WTC11 (cell line): ENCODE results near the gene KCMF1. TPM values are rescaled to one million over a fixed set of nuclear protein-coding genes. Genes with fewer than 3 reads are reported as not detected.

Experiments used
- ATAC-seq: fragments of 200-7000 bp; cut with Tn5 transposase; 2 replicates; pipeline ENCODE4 v1.10.0; 2021; ENCODE audit warnings: mild to moderate bottlenecking, moderate library complexity
- CTCF ChIA-PET: fragments of 300-600 bp; sonication (Branson Sonifier 250); formaldehyde crosslinking; loops from one replicate; lab custom pipeline; 2021; ENCODE audit warnings: antibody characterized with exemption; lab: Charles Lee
- POLR2A ChIA-PET: fragments of 350-600 bp; sonication (Branson Sonifier 250); formaldehyde crosslinking; loops from one replicate; lab custom pipeline; 2021; ENCODE audit warnings: antibody characterized with exemption; lab: Charles Lee
- DNase-seq: peaks from one replicate; pipeline ENCODE4 v3.0.0; 2021; ENCODE audit warnings: low spot score
- H3K27ac Mint-ChIP-seq: 2 replicates; pipeline ENCODE4 v1.8.0; 2021; ENCODE audit warnings: mixed read lengths
- H3K27me3 Mint-ChIP-seq: 2 replicates; pipeline ENCODE4 v1.8.0; 2021; ENCODE audit warnings: low read depth, mild to moderate bottlenecking, moderate library complexity, mixed read lengths
- H3K36me3 Mint-ChIP-seq: 2 replicates; pipeline ENCODE4 v1.8.0; 2021; ENCODE audit warnings: mixed read lengths
- H3K4me1 Mint-ChIP-seq: 2 replicates; pipeline ENCODE4 v1.8.0; 2022; ENCODE audit warnings: mixed read lengths
- H3K4me3 Mint-ChIP-seq: 2 replicates; pipeline ENCODE4 v1.8.0; 2021; ENCODE audit warnings: mild to moderate bottlenecking, moderate library complexity, mixed read lengths
- H3K9me3 Mint-ChIP-seq: 2 replicates; pipeline ENCODE4 v1.8.0; 2021; ENCODE audit warnings: mixed read lengths
- ATF2 ChIP-seq: sonication (generic); formaldehyde crosslinking; IDR thresholded peaks from 2 replicates; pipeline ENCODE4 v1.8.1; 2022; ENCODE audit warnings: low read depth, missing genetic modification reagents, borderline replicate concordance
- ATF3 ChIP-seq: sonication (generic); formaldehyde crosslinking; conservative IDR thresholded peaks from 2 replicates; pipeline ENCODE4 v1.8.1; 2022; ENCODE audit warnings: mild to moderate bottlenecking, missing genetic modification reagents
- CREM ChIP-seq: sonication (generic); formaldehyde crosslinking; IDR thresholded peaks from 2 replicates; pipeline ENCODE4 v1.8.1; 2022; ENCODE audit warnings: mild to moderate bottlenecking, missing genetic modification reagents, moderate library complexity
- E2F1 ChIP-seq: sonication (generic); formaldehyde crosslinking; IDR thresholded peaks from 2 replicates; pipeline ENCODE4 v1.8.0; 2022; ENCODE audit warnings: mild to moderate bottlenecking, missing genetic modification reagents
- FOXP4 ChIP-seq: sonication (generic); formaldehyde crosslinking; IDR thresholded peaks from 2 replicates; pipeline ENCODE4 v1.8.0; 2022; ENCODE audit warnings: mild to moderate bottlenecking, missing genetic modification reagents
- GRHL2 ChIP-seq: fragments of 250-450 bp; sonication (Bioruptor Pico); IDR thresholded peaks from 2 replicates; pipeline ENCODE4 v1.8.0; 2022; ENCODE audit warnings: mild to moderate bottlenecking, moderate library complexity; ENCODE audit not compliant: insufficient replicate concordance, severe bottlenecking
- GTF2I ChIP-seq: fragments of 250-450 bp; sonication (Bioruptor Pico); conservative IDR thresholded peaks from 2 replicates; pipeline ENCODE4 v1.4.0; 2021; ENCODE audit warnings: mild to moderate bottlenecking
- JAZF1 ChIP-seq: fragments of 250-450 bp; sonication (Bioruptor Pico); IDR thresholded peaks from 2 replicates; pipeline ENCODE4 v1.9.0; 2021; ENCODE audit warnings: moderate library complexity, mild to moderate bottlenecking, inconsistent platforms
- MXD4 ChIP-seq: fragments of 250-450 bp; sonication (Bioruptor Pico); IDR thresholded peaks from 2 replicates; pipeline ENCODE4 v1.8.0; 2021; ENCODE audit warnings: mild to moderate bottlenecking, moderate library complexity, borderline replicate concordance
- PRRX2 ChIP-seq: fragments of 250-450 bp; sonication (Bioruptor Pico); IDR thresholded peaks from 2 replicates; pipeline ENCODE4 v1.8.0; 2021; ENCODE audit warnings: mild to moderate bottlenecking
- TCF7 ChIP-seq: sonication (generic); formaldehyde crosslinking; IDR thresholded peaks from 2 replicates; pipeline ENCODE4 v1.8.0; 2022; ENCODE audit warnings: mild to moderate bottlenecking, low read depth, missing genetic modification reagents, moderate library complexity
- ZBTB43 ChIP-seq: sonication (generic); formaldehyde crosslinking; IDR thresholded peaks from 2 replicates; pipeline ENCODE4 v1.8.1; 2023; ENCODE audit warnings: mild to moderate bottlenecking, missing genetic modification reagents
- ZNF532 ChIP-seq: fragments of 250-450 bp; sonication (Bioruptor Pico); IDR thresholded peaks from 2 replicates; pipeline ENCODE4 v1.9.0; 2021; ENCODE audit warnings: mild to moderate bottlenecking, borderline replicate concordance
- total RNA-seq: library from RNA; stranded (reverse); gene quantifications from 3 replicates; pipeline ENCODE4 v1.2.3, GENCODE V29; 2021

The KCMF1 gene
- total RNA-seq, 1 experiment from 2014 or later, result 117 TPM

- POLR2A ChIA-PET, result no interaction called here
- H3K4me3 Mint-ChIP-seq, result no peak overlapping the region
- ATAC-seq, result no peak
- DNase-seq, result no peak
- CTCF ChIA-PET, result no interaction called here
- no peak overlapping the region for H3K27ac Mint-ChIP-seq
- peaks cover 16% of the 10 kb centered on the region for H3K27me3 Mint-ChIP-seq
- H3K36me3 Mint-ChIP-seq, result no peaks in the 10 kb centered on the region
- H3K9me3 Mint-ChIP-seq, result no peaks in the 10 kb centered on the region
- H3K4me1 Mint-ChIP-seq, result peaks cover 13% of the 10 kb centered on the region
- TF ChIP-seq CREM (CRISPR knock-in tag) (no peak), ATF2 (CRISPR knock-in tag) (no peak), PRRX2 (CRISPR knock-in tag) (no peak), GTF2I (CRISPR knock-in tag) (no peak)
These were observed 100.1 kb downstream of the KCMF1 start for GRCh38 chr2:85071096-85071495.

GRCh38 chr2:85073033-85073432 lies 102.1 kb downstream of the KCMF1 start:
- H3K4me1 Mint-ChIP-seq, result peaks cover 3% of the 10 kb centered on the region
- H3K9me3 Mint-ChIP-seq, result no peaks in the 10 kb centered on the region
- ATAC-seq (no peak), DNase-seq (no peak)
- no peaks in the 10 kb centered on the region for H3K36me3 Mint-ChIP-seq
- no peak overlapping the region for H3K27ac Mint-ChIP-seq
- H3K4me3 Mint-ChIP-seq, result no peak overlapping the region
- ChIA-PET POLR2A (no interaction called here), CTCF (no interaction called here)
- TF ChIP-seq ATF3 (CRISPR knock-in tag) (no peak), GRHL2 (CRISPR knock-in tag) (no peak), MXD4 (CRISPR knock-in tag) (no peak), ZNF532 (CRISPR knock-in tag) (no peak), FOXP4 (CRISPR knock-in tag) (no peak), ZBTB43 (no peak), E2F1 (CRISPR knock-in tag) (no peak), TCF7 (no peak), JAZF1 (CRISPR knock-in tag) (no peak)
- peaks cover 4% of the 10 kb centered on the region for H3K27me3 Mint-ChIP-seq
